ENCODE results near the gene ULK3.

Gene ULK3

GRCh38 chr15:74786551-74787165 lies 56.3 kb downstream of the ULK3 start:
- DNase-seq (ENCODE audit: low read depth in 4 of 4, low spot score in 1 of 4), result no peak
